GM23338 (cell line): Measurements from ENCODE around the gene RGSL1. TPM values are rescaled to one million over a fixed set of nuclear protein-coding genes. Genes with fewer than 3 reads are reported as not detected.

Source experiments
- ATAC-seq: fragments of 200-7000 bp; cut with Tn5 transposase; 3 replicates; pipeline ENCODE4 v1.9.1; 2020
- DNase-seq: peaks from one replicate; pipeline ENCODE4 v3.0.0-alpha.2; 2015; ENCODE audit warnings: low spot score
- H2AFZ ChIP-seq: fragments of 200-600 bp; sonication (generic); 2 replicates; pipeline ENCODE4 v1.8.0; 2016; ENCODE audit warnings: antibody characterized with exemption, mild to moderate bottlenecking, moderate library complexity
- H3F3A ChIP-seq: fragments of 200-600 bp; sonication (generic); replicated peaks from 2 replicates; pipeline ENCODE4 v1.8.0; 2017; ENCODE audit warnings: antibody characterized with exemption, mixed run types, low read depth
- H3K27ac ChIP-seq: fragments of 200-600 bp; sonication (generic); 2 replicates; pipeline ENCODE4 v1.6.1; 2016; ENCODE audit warnings: low read depth
- H3K27me3 ChIP-seq: fragments of 200-600 bp; sonication (generic); 2 replicates; pipeline ENCODE4 v1.8.0; 2016; ENCODE audit warnings: mild to moderate bottlenecking, mixed run types, moderate library complexity; ENCODE audit not compliant: insufficient read depth
- H3K36me3 ChIP-seq: fragments of 200-600 bp; sonication (generic); 2 replicates; pipeline ENCODE4 v1.8.0; 2016; ENCODE audit warnings: mild to moderate bottlenecking; ENCODE audit not compliant: insufficient read depth
- H3K4me1 ChIP-seq: fragments of 200-600 bp; sonication (generic); 2 replicates; pipeline ENCODE4 v1.8.0; 2016; ENCODE audit warnings: mild to moderate bottlenecking, moderate library complexity; ENCODE audit not compliant: insufficient read depth
- H3K4me2 ChIP-seq: fragments of 200-600 bp; sonication (generic); 2 replicates; pipeline ENCODE4 v1.7.1; 2017; ENCODE audit warnings: mixed run types
- H3K4me3 ChIP-seq: fragments of 200-600 bp; sonication (generic); 2 replicates; pipeline ENCODE4 v1.6.1; 2016; ENCODE audit warnings: mixed run types
- H3K79me2 ChIP-seq: fragments of 200-600 bp; sonication (generic); replicated peaks from 2 replicates; pipeline ENCODE4 v1.8.0; 2017; ENCODE audit warnings: mild to moderate bottlenecking; ENCODE audit not compliant: insufficient read depth
- H3K9me2 ChIP-seq: fragments of 200-600 bp; sonication (generic); 2 replicates; pipeline ENCODE4 v1.8.0; 2017; ENCODE audit not compliant: insufficient read depth
- H4K20me1 ChIP-seq: fragments of 200-600 bp; sonication (generic); replicated peaks from 2 replicates; pipeline ENCODE4 v1.8.0; 2017; ENCODE audit warnings: mild to moderate bottlenecking; ENCODE audit not compliant: insufficient read depth
- H3K27ac Mint-ChIP-seq: 2 replicates; pipeline ENCODE4 v1.8.0; 2020; ENCODE audit warnings: inconsistent platforms, mild to moderate bottlenecking, moderate library complexity, mixed read lengths
- H3K27me3 Mint-ChIP-seq: 3 replicates; pipeline ENCODE4 v1.8.0; 2022; ENCODE audit warnings: low read depth, mild to moderate bottlenecking, moderate library complexity, mixed read lengths, inconsistent platforms; ENCODE audit not compliant: insufficient read depth, poor library complexity
- H3K36me3 Mint-ChIP-seq: 3 replicates; pipeline ENCODE4 v1.8.0; 2021; ENCODE audit warnings: low read depth, mild to moderate bottlenecking, inconsistent platforms, moderate library complexity, mixed read lengths
- H3K4me1 Mint-ChIP-seq: 3 replicates; pipeline ENCODE4 v1.8.0; 2020; ENCODE audit warnings: mild to moderate bottlenecking, inconsistent platforms, mixed read lengths
- H3K4me3 Mint-ChIP-seq: 3 replicates; pipeline ENCODE4 v1.8.0; 2021; ENCODE audit warnings: moderate library complexity, mild to moderate bottlenecking, inconsistent platforms, mixed read lengths
- H3K9me3 Mint-ChIP-seq: 3 replicates; pipeline ENCODE4 v1.8.0; 2020; ENCODE audit warnings: moderate library complexity, mild to moderate bottlenecking, inconsistent platforms, mixed read lengths
- CREB1 ChIP-seq: fragments of 250-450 bp; sonication (Bioruptor Pico); IDR thresholded peaks from 2 replicates; pipeline ENCODE4 v1.5.0; 2020; ENCODE audit warnings: low read depth, mild to moderate bottlenecking, moderate library complexity
- CTCF ChIP-seq, 2 experiments: fragments of 200-600 bp in 1 of 2; sonication (generic) in 1 of 2; conservative IDR thresholded peaks; 2 replicates each; pipeline versions ENCODE4 v1.5.1 to v1.6.1; 2016 to 2017; ENCODE audit warnings: antibody characterized with exemption in 2 of 2, low read depth in 2 of 2, mild to moderate bottlenecking in 2 of 2, moderate library complexity in 1 of 2
- ETS1 ChIP-seq: IDR thresholded peaks from 2 replicates; pipeline ENCODE4 v1.6.1; 2016; ENCODE audit warnings: antibody characterized with exemption
- EZH2 ChIP-seq: fragments of 200-600 bp; sonication (generic); IDR thresholded peaks from one replicate; pipeline ENCODE4 v1.8.0; 2017; ENCODE audit warnings: antibody characterized with exemption, mild to moderate bottlenecking, low read depth; ENCODE audit not compliant: unreplicated experiment
- EZH2phosphoT487 ChIP-seq: fragments of 200-600 bp; sonication (generic); IDR thresholded peaks from one replicate; pipeline ENCODE4 v1.8.1; 2018; ENCODE audit warnings: antibody characterized with exemption; ENCODE audit not compliant: unreplicated experiment
- JUNB ChIP-seq: IDR thresholded peaks from one replicate; pipeline ENCODE4 v1.6.1; 2016; ENCODE audit warnings: antibody characterized with exemption; ENCODE audit not compliant: unreplicated experiment
- NANOG ChIP-seq: IDR thresholded peaks from 2 replicates; pipeline ENCODE4 v1.6.1; 2016; ENCODE audit warnings: antibody characterized with exemption, borderline replicate concordance
- POLR2AphosphoS5 ChIP-seq: IDR thresholded peaks from 2 replicates; pipeline ENCODE4 v1.6.1; 2016; ENCODE audit warnings: antibody characterized with exemption, low read depth
- STAT1 ChIP-seq: IDR thresholded peaks from one replicate; pipeline ENCODE4 v1.6.1; 2016; ENCODE audit warnings: antibody characterized with exemption; ENCODE audit not compliant: unreplicated experiment
- ZNF114 ChIP-seq: fragments of 250-450 bp; sonication (Bioruptor Pico); IDR thresholded peaks from 2 replicates; pipeline ENCODE4 v1.5.0; 2020; ENCODE audit warnings: mild to moderate bottlenecking, moderate library complexity
- ZNF331 ChIP-seq: fragments of 250-450 bp; sonication (Bioruptor Pico); IDR thresholded peaks from 2 replicates; pipeline ENCODE4 v1.5.0; 2020; ENCODE audit warnings: low read depth, mild to moderate bottlenecking, moderate library complexity
- ZNF462 ChIP-seq: fragments of 250-450 bp; sonication (Bioruptor Pico); IDR thresholded peaks from 2 replicates; pipeline ENCODE4 v1.5.0; 2020; ENCODE audit warnings: mild to moderate bottlenecking, moderate library complexity
- polyA plus RNA-seq: library from polyadenylated mRNA; unstranded; fragments of >200 nt; fragmentation: Nextera tagmentation; extraction: Ambion mirVana; gene quantifications from 2 replicates; pipeline ENCODE4 v1.2.1, GENCODE V29; 2016
- total RNA-seq: library from RNA; depleted of rRNA; stranded (reverse); fragments of >200 nt; shearing (Covaris generic); gene quantifications from 2 replicates; pipeline ENCODE4 v1.2.3, GENCODE V29; 2014
- TF ChIP-seq, protein P1 (sequence below): IDR thresholded peaks from one replicate; pipeline ENCODE4 v1.6.1; 2018; ENCODE audit warnings: antibody characterized with exemption; ENCODE audit not compliant: unreplicated experiment

Gene RGSL1
- total and polyA plus RNA-seq, 2 experiments from 2014 or later: not detected

GRCh38 chr1:182568647-182569284 lies 118.8 kb downstream of the RGSL1 start:
- Histone ChIP-seq H2AFZ (no peak overlapping the region), H3K36me3 (no peaks in the 10 kb centered on the region), H4K20me1 (no peaks in the 10 kb centered on the region), H3K4me2 (no peak overlapping the region), H3K79me2 (no peaks in the 10 kb centered on the region), H3F3A (no peaks in the 10 kb centered on the region), H3K27me3 (no peaks in the 10 kb centered on the region), H3K27ac (no peak overlapping the region), H3K4me1 (no peaks in the 10 kb centered on the region), H3K9me2 (0 out of 2 replicates have a peak, but pooled peaks cover 3% of the 10 kb centered on the region), H3K4me3 (no peak overlapping the region)
- no peaks in the 10 kb centered on the region; the same call in 2 of the 3 replicates for H3K4me1 Mint-ChIP-seq
- ATAC-seq: no peak
- H3K27me3 Mint-ChIP-seq: no peaks in the 10 kb centered on the region
- no peak for DNase-seq
- H3K4me3 Mint-ChIP-seq: no peak overlapping the region
- H3K27ac Mint-ChIP-seq: no peak overlapping the region
- TF ChIP-seq ZNF331 (CRISPR knock-in tag): no peak
- no peak for TF ChIP-seq STAT1
- no peak for TF ChIP-seq NANOG
- no peak for TF ChIP-seq CTCF (conservative IDR thresholded peaks at IDR 0.05; ENCODE audit: low read depth in 2 of 2)
- TF ChIP-seq ETS1: no peak
- no peak for TF ChIP-seq ZNF462 (CRISPR knock-in tag)
- no peak for TF ChIP-seq EZH2
- no peak for TF ChIP-seq EZH2phosphoT487
- TF ChIP-seq JUNB: no peak
- no peak for TF ChIP-seq ZNF114 (CRISPR knock-in tag)
- TF ChIP-seq POLR2AphosphoS5: no peak
- TF ChIP-seq CREB1: no peak
- TF ChIP-seq, protein P1, sequence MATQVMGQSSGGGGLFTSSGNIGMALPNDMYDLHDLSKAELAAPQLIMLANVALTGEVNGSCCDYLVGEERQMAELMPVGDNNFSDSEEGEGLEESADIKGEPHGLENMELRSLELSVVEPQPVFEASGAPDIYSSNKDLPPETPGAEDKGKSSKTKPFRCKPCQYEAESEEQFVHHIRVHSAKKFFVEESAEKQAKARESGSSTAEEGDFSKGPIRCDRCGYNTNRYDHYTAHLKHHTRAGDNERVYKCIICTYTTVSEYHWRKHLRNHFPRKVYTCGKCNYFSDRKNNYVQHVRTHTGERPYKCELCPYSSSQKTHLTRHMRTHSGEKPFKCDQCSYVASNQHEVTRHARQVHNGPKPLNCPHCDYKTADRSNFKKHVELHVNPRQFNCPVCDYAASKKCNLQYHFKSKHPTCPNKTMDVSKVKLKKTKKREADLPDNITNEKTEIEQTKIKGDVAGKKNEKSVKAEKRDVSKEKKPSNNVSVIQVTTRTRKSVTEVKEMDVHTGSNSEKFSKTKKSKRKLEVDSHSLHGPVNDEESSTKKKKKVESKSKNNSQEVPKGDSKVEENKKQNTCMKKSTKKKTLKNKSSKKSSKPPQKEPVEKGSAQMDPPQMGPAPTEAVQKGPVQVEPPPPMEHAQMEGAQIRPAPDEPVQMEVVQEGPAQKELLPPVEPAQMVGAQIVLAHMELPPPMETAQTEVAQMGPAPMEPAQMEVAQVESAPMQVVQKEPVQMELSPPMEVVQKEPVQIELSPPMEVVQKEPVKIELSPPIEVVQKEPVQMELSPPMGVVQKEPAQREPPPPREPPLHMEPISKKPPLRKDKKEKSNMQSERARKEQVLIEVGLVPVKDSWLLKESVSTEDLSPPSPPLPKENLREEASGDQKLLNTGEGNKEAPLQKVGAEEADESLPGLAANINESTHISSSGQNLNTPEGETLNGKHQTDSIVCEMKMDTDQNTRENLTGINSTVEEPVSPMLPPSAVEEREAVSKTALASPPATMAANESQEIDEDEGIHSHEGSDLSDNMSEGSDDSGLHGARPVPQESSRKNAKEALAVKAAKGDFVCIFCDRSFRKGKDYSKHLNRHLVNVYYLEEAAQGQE: no peak
- H3K36me3 Mint-ChIP-seq: no peaks in the 10 kb centered on the region
- no peaks in the 10 kb centered on the region; the same call in 2 of the 3 replicates for H3K9me3 Mint-ChIP-seq
